ENCODE measurements around the gene MIS18A. TPM values are rescaled to one million over a fixed set of nuclear protein-coding genes. Genes with fewer than 3 reads are reported as not detected.
A peak's percentile ranks its signal among the peaks of the same experiment; 100 is the strongest.

MIS18A gene
- total RNA-seq, 1 experiment from 2014 or later = 14.9 TPM

DNA sequence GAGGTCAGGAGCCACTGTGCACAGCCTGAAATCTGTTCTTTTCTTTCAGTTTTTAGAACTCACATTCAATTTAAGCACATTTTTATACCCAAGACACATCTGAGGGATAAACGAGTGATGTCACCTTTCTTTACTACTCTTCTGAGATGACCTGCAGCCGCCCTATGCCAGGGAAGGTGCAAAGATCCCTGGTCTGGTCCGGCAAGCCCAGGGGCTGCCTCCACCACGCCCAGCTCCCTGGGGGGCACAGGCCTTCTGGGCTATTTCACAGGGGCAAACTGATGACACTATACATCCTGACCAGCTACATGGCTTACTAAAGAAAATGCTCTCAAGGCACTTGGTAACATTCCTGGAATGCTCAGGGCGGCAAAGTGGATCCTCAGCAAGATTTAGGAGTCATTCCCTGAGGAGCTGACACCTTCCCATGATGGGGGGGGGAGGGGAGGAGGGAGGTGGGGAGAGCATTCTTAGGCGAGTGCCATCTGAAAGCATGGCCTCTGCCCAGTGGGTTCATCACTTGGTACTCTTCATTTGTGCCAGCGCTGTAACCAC is 31.1 kb upstream of the MIS18A start:
- no peak overlapping the region for H3K4me3 ChIP-seq
- no peak for DNase-seq

DNA sequence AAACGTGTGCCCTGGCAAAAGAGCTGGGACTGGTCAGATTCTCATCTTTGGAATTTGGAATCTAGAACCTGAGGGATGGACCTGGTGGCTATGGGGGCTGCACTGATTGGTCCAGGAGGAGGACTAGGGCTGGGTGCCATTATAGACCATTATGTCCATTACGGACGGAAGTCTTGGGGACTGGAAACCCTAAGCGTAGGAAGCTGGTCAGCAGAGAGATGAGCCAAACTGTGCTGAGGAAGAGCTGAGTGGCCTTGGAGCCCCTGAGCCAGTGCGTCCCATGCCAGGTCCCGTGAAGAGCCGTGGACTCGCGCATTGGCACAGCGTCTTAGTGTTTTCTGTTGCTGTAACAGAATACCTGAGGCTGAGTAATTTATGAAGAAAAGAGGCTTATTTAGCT is 29.8 kb upstream of the MIS18A start:
- DNase-seq = no peak
- Histone ChIP-seq H3K9me3 (no peaks in the 10 kb centered on the region), H3K36me3 (peaks cover 34% of the 10 kb centered on the region), H3K27me3 (no peaks in the 10 kb centered on the region), H3K4me3 (no peak overlapping the region)

More for the DNA sequence above, 31.1 kb upstream of the MIS18A start:
- no peaks in the 10 kb centered on the region for H3K9me3 ChIP-seq
- H3K27me3 ChIP-seq = no peaks in the 10 kb centered on the region
- peaks cover 41% of the 10 kb centered on the region for H3K36me3 ChIP-seq

DNA sequence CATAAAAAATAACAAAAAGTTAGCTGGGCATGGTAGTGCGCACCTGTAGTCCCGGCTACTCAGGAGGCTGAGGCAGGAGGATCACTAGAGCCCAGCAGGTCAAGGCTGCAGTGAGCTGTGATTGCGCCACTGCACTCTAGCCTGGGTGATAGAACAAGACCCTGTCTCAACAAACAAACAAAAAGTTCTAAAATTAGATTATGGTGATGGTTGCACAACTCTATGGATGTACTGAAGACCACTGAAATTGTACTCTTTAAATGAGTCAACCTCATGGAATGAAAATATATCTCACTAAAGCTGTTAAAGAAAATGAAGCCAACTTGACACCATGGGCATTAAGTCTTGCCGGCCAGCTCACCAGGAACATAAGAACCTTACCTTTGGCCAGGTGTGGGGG is 28.9 kb upstream of the MIS18A start:
- Histone ChIP-seq H3K9me3 (no peaks in the 10 kb centered on the region), H3K36me3 (peaks cover 26% of the 10 kb centered on the region), H3K27me3 (no peaks in the 10 kb centered on the region), H3K4me3 (no peak overlapping the region)
- DNase-seq = no peak

DNA sequence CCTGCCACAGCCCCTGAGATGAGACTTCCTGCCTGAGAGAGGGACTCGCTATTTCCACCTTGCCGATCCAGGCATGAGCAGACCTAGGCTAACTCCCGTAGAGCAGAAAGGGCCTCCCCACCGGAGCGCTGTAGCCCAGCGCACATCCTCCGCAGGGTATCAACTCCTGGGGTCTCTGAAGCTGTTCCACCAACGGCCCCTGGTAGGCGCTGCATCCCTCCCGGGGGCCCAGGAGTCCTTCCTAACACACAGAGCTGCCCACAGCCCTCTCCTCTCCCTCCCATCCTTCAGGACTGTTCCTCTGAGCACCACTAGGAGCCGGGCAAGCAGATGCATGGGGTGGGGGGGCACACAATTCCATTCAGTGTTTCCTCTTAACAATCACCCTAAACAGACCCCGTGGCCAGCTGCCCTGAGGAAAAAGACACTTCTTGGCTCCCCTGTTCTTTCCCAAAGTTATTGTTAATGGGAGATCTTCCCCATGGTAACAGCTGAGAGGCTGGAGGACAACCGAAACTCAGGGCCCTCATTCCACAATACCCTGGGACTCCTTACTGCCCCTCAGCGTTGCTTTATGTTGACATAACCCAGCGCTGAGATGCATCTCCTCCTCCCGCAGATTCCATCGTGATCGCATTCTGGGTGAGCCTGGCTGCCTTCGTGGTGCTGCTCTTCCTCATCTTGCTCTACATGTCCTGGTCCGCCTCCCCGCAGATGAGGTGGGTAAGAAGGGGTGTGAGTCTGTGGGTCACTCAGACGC is 27.4 kb upstream of the MIS18A start:
- no peaks in the 10 kb centered on the region for H3K27me3 ChIP-seq
- no peak overlapping the region for H3K4me3 ChIP-seq
- no peak for DNase-seq
- H3K36me3 ChIP-seq = peaks cover 17% of the 10 kb centered on the region
- no peaks in the 10 kb centered on the region for H3K9me3 ChIP-seq

DNA sequence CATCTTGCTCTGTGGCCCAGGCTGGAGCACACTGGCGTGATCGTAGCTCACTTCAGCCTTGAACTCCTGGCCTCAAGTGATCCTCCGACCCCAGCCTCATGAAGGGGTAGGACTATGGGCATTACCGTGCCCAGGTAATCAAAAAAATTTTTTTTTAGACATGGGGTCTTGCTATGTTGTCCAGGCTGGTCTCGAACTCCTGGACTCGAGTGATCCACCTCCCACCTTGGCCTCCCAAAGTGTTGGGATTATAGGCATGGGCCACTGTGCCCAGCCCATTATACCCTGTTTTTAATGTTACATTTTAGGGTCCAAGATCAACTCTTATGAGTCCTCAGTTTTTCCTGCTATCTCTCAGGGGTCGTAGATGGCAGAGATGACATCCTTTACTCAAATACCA is 26.1 kb upstream of the MIS18A start:
- Histone ChIP-seq H3K27me3 (no peaks in the 10 kb centered on the region), H3K4me3 (no peak overlapping the region), H3K36me3 (peaks cover 23% of the 10 kb centered on the region), H3K9me3 (no peaks in the 10 kb centered on the region)
- no peak for DNase-seq

DNA sequence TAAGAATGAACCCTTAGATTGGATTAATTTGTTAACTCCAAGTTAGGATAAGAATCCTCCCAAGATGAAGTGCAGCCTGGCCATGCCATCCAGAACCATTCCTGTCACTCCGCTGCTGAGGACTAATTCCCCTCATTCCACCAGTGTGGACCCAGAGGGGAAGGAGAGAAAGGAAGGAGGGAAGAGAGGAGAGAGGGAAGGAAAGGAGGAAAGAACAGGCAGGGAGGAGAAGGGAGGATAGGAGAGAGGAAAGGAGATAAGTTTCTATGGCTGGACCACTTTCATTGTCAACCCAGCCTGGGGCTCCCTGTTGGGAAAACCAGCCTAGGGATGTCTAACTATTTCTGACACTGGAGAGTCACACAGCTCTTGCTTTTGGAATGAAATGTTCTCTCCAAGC is 24.5 kb upstream of the MIS18A start:
- DNase-seq = no peak
- no peaks in the 10 kb centered on the region for H3K9me3 ChIP-seq
- H3K27me3 ChIP-seq = no peaks in the 10 kb centered on the region
- no peak overlapping the region for H3K4me3 ChIP-seq
- H3K36me3 ChIP-seq = peaks cover 25% of the 10 kb centered on the region

DNA sequence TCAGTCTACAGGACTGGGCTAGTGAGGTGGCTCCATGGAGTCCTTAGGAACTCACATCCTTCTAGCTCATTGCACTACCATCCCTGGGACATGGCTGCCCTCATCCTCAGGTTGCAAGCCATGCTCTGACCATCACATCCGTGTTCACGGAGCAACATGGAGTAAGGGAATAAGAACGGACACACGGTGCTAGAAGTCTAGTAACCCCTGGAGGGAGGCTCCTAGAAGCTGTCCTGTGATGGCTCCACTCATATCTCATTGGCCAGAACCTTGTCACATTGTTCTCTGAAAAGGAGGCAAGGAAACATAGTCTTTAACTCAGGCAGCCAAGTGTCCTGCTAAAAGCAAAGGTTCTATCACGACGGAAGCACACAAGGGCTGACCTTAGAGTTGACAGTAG is 23.7 kb upstream of the MIS18A start:
- no peaks in the 10 kb centered on the region for H3K27me3 ChIP-seq
- H3K9me3 ChIP-seq = no peaks in the 10 kb centered on the region
- H3K4me3 ChIP-seq = no peak overlapping the region
- peaks cover 20% of the 10 kb centered on the region for H3K36me3 ChIP-seq
- DNase-seq = no peak

DNA sequence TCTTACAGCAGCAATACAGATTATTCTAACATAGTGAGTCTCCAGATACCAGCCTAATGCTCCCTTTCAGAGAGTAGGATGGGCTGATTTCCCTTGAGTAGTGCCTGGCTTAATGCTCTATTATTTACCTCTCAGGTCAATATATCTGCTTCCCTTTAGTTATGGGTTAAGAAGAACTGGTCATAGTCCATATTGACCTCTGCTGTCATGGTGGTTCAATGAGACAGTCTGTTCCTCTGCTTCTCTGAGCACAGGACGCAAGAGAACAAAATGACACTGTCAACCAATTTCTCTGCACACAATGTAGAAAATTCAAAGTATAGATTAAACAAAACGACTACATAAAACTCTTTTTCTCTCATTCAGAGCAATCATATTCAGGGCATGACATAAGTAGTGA is 22.7 kb upstream of the MIS18A start:
- Histone ChIP-seq H3K36me3 (peaks cover 18% of the 10 kb centered on the region), H3K9me3 (no peaks in the 10 kb centered on the region), H3K27me3 (no peaks in the 10 kb centered on the region), H3K4me3 (no peak overlapping the region)
- no peak for DNase-seq

DNA sequence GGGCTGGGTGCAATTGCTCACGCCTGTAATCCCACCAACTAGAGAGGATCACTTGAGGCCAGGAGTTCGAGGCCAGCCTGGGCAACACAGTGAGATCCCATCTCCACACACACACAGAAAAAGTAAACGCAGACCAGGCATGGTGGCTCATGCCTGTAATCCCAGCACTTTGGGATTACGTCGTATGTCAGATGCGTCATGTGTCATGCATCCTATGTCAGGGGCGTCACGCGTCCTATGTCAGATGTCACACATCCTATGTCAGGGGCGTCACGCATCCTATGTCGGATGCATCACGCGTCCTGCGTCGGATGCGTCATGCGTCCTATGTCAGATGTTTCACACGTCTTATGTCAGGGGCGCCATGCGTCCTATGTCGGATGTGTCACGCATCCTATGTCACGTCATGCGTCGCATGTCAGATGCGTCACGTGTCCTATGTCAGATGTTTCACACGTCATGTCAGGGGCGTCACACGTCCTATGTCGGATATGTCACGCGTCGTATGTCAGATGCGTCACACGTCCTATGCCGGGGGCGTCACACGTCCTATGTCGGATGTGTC is 21.4 kb upstream of the MIS18A start:
- Histone ChIP-seq H3K4me3 (no peak overlapping the region), H3K36me3 (peaks cover 14% of the 10 kb centered on the region), H3K27me3 (no peaks in the 10 kb centered on the region), H3K9me3 (no peaks in the 10 kb centered on the region)
- no peak for DNase-seq

DNA sequence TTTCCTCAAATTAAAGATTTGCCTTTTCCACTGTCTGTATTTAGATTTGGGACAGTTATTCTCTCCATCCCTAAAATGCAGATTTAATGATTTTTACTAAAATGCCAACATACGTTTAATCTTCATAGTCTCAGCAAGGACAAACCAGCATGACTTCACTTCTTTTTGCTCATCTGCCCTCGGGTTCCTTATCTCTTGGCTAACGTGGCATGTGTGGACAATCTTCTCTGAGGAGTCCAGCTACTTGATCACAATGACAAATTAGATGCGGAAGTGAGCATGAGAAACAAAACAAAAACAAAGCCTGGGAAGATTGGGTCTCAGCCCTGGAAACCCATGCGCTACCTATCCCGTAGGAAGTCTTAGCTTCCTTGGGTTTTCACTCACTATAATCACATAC is 20.8 kb upstream of the MIS18A start:
- Histone ChIP-seq H3K36me3 (peaks cover 11% of the 10 kb centered on the region), H3K9me3 (no peaks in the 10 kb centered on the region), H3K4me3 (no peak overlapping the region), H3K27me3 (no peaks in the 10 kb centered on the region)
- no peak for DNase-seq

DNA sequence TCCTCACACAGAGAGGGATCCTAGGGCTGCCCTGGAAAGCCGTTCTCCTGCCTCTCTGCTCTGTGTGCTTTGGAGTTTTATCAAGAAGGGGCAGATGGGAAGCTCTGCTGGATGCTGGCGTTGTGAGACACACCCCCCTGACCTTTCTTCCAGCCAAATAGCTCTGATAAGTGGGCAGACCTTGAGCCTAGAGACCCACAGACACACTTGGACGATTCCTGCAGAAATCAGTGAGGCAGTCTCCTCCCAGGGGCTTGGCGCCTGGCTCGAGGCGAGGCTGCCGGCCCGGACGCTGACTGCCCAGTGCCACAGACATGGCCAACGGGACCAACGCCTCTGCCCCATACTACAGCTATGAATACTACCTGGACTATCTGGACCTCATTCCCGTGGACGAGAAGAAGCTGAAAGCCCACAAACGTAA is 19.8 kb upstream of the MIS18A start, which contains the start of gene MRAP:
TSS of gene MRAP (plus strand) at position 198 of the 424 bp plus-strand sequence. CDS start at position 315, 117 bp downstream.
- Histone ChIP-seq H3K4me3 (no peak within 1 kb of the TSS), H3K36me3 (peaks cover 11% of the 10 kb centered on the region), H3K27me3 (no peaks in the 10 kb centered on the region), H3K9me3 (no peaks in the 10 kb centered on the region)
- no peak for DNase-seq

DNA sequence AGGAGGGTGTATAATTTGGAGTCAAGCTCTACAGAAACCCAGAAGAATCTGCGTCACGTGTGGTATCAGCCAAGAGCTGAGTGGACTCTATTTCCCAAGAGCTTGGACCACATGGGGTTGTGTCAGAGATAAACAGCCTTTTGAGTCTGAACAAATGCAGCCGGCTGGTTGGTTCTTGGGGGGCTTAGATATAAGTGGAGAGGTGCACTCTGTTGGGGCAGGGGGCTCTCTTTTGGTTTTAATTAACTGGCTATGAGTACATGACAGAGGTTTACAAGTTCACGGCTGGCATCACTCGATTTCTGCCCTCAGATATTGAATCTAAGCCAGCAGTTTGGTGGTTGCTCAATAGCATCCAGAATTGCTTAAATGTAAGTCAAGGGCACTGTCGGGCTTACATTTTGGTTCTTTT is 19.3 kb upstream of the MIS18A start:
- Histone ChIP-seq H3K4me3 (no peak overlapping the region), H3K27me3 (no peaks in the 10 kb centered on the region), H3K9me3 (no peaks in the 10 kb centered on the region), H3K36me3 (peaks cover 11% of the 10 kb centered on the region)
- no peak for DNase-seq

DNA sequence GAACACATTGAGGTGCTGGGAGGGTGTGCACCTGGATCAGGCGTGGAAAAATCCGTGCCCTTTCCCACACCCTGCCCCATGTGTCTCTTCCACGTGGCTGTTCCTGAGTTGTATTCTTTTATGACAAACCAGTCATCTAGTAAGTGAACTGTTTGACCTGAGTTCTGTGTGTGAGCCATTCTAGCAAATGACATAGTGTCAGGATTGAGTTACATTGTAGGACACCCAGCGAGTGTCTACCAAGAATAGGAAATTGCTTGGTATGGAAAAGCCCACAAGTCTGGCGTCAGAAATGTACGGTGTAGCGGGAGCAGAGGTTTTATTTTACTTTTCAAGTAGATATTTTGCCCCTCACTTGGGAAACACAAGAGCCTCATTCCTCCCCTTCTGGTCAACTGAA is 18.6 kb upstream of the MIS18A start:
- Histone ChIP-seq H3K27me3 (no peaks in the 10 kb centered on the region), H3K9me3 (no peaks in the 10 kb centered on the region), H3K4me3 (no peak overlapping the region), H3K36me3 (peaks cover 11% of the 10 kb centered on the region)
- DNase-seq = no peak

DNA sequence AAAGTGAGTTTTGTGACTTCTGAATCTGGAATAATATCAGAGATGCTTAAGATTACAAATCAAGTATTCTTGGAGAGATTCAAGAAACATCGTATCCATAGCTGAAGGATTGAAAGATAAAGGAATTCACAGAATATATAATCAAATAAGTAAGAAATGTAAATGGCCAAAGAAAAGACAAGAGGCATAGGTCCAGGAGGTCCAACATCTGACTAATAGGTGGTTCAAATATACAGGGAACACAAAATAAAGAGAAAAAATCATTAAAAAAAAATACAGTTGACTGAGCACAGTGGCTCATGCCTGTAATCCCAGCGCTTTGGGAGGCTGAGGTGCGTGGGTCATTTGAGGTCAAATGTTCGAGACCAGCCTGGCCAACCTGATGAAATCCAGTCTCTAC is 6.6 kb upstream of the MIS18A start:
- no peaks in the 10 kb centered on the region for H3K9me3 ChIP-seq
- H3K27me3 ChIP-seq = no peaks in the 10 kb centered on the region
- H3K36me3 ChIP-seq = peaks cover 4% of the 10 kb centered on the region
- no peak for DNase-seq
- no peak overlapping the region for H3K4me3 ChIP-seq

DNA sequence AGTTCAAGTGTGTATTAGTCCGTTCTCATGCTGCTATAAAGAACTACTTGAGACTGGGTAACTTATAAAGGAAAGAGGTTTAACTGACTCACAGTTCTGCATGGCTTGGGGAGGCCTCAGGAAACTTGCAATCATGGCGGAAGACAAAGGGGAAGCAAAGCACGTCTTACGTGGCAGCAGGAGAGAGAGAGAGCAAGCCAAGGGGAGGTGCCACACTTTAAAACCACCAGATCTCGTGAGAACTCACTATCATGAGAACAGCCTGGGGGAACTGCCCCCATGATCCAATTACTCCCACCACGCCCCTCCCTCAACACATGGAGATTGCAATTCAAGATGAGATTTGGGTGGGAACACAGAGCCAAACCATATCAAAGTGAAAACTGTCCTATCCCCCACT is 4.1 kb upstream of the MIS18A start:
- no peak for DNase-seq
- no peaks in the 10 kb centered on the region for H3K27me3 ChIP-seq
- H3K4me3 ChIP-seq = no peak overlapping the region
- no peaks in the 10 kb centered on the region for H3K9me3 ChIP-seq
- peaks cover 4% of the 10 kb centered on the region for H3K36me3 ChIP-seq

DNA sequence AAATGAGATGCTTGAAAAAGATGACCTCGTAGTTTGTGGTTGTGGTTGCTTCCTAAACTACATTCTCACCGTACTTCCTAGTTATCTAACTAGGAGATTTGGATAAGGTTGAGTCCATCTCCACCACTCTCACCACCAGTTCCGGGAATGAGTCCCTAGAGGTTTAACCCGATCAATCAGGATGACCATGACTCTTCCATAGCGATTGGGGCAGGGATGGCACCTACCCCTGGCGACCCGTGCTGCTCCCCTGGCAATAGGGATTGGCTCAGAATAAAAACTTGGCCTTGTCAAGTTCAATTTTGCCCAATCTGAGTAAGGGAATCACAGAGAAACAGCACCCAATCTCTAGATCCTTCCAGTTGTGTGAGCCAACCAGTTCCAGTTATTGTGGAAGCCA is 2.7 kb upstream of the MIS18A start:
- Histone ChIP-seq H3K9me3 (no peaks in the 10 kb centered on the region), H3K4me3 (no peak overlapping the region), H3K27me3 (no peaks in the 10 kb centered on the region), H3K36me3 (no peaks in the 10 kb centered on the region; the same call in none of the 2 replicates)
- no peak for DNase-seq

DNA sequence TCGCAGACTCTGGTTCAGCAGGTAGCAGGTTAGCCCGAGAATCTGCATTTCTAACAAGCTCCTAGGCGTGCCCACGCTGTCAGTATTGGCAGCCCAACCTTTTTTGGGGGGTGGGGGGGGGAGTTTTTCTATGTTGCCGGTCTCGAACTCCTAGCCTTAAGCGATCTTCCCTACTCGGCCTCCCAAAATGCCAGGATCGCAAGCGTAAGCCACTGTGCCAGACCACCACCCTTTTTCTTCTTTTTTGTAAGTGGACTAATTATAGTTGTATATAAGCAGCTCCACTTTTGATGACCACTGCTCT is 480 bp upstream of the MIS18A start:
- DNase-seq = no peak
- Histone ChIP-seq H3K9me3 (no peaks in the 10 kb centered on the region), H3K36me3 (no peaks in the 10 kb centered on the region; the same call in none of the 2 replicates), H3K4me3 (peak overlapping the region; percentile 84), H3K27me3 (no peaks in the 10 kb centered on the region)

DNA sequence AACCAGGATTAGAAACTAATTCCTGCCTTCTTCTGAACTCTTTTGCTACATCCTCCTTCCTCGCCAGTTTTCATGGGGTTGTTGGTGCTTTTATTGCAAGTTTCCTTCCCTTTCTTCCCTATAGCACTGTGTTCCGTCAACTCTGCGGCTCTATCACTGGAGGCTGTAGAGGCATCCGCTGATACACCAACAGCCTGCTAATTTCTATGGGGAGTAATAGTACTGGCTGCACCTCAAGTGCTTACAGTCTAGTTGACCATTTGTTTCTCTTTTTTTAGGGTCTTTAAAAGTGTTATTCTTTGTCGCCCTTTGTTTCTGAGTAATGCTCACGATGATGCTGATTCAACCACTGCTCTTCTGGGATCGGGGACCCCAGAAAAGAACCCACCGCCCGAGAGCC is 746 bp downstream of the MIS18A start:
- H3K36me3 ChIP-seq = peaks cover 3% of the 10 kb centered on the region
- H3K27me3 ChIP-seq = no peaks in the 10 kb centered on the region
- no peaks in the 10 kb centered on the region for H3K9me3 ChIP-seq
- DNase-seq = no peak
- peak overlapping the region; percentile 84 for H3K4me3 ChIP-seq

Measured in MG63 (cell line).